Measurements from ENCODE around the gene FDPS.

GRCh38 chr1:155269381-155269780 lies 39.3 kb upstream of the FDPS start:
- TF ChIP-seq CTCF (IDR thresholded peaks at IDR 0.05) (no peak), POLR2A (IDR thresholded peaks at IDR 0.05) (no peak)

Data from Peyer's patch (tissue), 4 donors.